ENCODE measurements around the gene SHOX.
"Not testable (repeated sequence)": the region's sequence is repeated elsewhere in the genome, so short reads cannot be mapped to it uniquely, and the experiment has no call there.

Gene SHOX

DNA sequence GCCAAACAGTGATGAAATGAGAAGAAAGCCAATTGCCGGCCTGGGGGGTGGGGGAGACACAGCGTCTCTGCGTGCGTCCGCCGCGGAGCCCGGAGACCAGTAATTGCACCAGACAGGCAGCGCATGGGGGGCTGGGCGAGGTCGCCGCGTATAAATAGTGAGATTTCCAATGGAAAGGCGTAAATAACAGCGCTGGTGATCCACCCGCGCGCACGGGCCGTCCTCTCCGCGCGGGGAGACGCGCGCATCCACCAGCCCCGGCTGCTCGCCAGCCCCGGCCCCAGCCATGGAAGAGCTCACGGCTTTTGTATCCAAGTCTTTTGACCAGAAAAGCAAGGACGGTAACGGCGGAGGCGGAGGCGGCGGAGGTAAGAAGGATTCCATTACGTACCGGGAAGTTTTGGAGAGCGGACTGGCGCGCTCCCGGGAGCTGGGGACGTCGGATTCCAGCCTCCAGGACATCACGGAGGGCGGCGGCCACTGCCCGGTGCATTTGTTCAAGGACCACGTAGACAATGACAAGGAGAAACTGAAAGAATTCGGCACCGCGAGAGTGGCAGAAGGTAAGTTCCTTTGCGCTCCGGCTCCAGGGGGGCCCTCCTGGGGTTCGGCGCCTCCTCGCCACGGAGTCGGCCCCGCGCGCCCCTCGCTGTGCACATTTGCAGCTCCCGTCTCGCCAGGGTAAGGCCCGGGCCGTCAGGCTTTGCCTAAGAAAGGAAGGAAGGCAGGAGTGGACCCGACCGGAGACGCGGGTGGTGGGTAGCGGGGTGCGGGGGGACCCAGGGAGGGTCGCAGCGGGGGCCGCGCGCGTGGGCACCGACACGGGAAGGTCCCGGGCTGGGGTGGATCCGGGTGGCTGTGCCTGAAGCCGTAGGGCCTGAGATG lies at the start of gene SHOX:
TSS of gene SHOX (plus strand) at position 180 of the 885 bp plus-strand sequence. CDS start at position 287, 107 bp downstream.
- DNase-seq (ENCODE audit: low read depth in 3 of 3), result no peak

DNA sequence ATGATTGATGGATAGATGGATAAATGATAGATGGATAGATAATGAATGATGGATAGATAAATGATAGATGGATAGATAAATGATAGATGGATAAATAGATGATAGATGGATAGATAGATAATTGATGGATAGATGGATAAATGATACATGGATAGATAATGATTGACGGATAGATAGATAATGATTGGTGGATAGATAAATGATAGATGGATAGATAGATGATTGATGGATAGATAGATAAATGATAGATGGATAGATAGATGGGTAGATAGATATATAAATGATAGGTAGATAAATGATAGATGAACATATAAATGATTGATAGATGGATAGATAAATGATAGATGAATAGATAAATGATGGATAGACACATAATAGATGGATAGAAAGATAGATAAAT lies 49.5 kb upstream of the SHOX start:
- no peak for DNase-seq (ENCODE audit: low read depth in 3 of 3)

DNA sequence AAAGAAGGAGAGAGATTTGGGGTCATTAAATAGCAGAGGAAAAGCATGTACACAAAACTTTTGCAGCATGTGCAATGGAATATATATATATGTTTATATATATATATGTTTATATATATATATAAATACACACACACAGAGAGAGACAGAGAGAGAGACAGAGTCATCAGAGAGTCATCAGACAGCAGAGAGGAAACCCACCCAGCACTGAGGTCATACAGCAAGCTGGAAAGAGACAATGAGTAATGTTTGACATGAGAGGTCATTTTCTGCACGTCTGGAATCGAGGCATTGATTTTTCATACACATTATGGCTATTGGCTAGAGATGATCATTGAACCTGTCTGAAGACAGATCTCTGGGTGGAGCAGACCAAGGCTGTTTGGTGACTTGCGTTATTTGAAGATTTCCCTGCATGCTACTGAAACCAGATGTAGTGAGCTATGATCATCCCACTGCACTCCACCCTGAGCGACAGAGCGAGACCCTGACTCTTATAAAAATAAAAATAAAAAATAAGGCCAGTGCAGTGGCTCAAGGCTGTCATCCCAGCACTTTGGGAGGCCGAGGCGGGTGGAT lies 48.8 kb upstream of the SHOX start:
- no peak for DNase-seq (ENCODE audit: low read depth in 3 of 3)

DNA sequence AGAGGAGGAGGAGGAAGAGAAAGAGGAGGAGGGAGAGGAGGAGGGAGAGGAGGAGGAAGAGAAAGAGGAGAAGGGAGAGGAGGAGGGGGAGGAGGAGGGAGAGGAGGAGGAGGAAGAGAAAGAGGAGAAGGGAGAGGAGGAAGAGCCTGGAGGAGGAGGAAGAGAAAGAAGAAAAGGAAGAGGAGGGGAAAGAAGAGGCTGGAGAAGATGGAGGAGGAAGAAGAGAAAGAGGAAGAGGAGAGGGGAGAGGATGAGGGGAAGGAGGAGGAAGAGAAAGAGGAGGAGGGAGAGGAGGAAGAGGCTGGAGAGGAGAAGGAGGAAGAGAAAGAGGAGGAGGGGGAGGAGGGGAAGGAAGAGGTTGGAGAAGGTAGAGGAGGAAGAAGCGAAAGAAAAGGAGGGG lies 46.0 kb upstream of the SHOX start:
- DNase-seq (ENCODE audit: low read depth in 3 of 3), result no peak

DNA sequence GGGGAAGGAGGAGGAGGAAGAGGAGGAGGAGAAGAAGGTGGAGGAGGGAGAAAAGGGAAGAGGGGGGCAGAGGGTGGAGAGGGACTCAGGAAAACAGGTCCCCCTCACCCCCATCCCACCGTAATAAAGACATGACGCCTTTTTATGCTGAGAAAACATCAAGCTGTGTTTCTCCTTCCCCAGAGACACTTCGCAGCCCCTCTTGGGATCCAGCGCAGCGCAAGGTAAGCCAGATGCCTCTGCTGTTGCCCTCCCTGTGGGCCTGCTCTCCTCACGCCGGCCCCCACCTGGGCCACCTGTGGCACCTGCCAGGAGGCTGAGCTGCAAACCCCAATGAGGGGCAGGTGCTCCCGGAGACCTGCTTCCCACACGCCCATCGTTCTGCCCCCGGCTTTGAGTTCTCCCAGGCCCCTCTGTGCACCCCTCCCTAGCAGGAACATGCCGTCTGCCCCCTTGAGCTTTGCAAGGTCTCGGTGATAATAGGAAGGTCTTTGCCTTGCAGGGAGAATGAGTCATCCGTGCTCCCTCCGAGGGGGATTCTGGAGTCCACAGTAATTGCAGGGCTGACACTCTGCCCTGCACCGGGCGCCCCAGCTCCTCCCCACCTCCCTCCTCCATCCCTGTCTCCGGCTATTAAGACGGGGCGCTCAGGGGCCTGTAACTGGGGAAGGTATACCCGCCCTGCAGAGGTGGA lies 45.3 kb upstream of the SHOX start:
- no peak for DNase-seq (ENCODE audit: low read depth in 3 of 3)

DNA sequence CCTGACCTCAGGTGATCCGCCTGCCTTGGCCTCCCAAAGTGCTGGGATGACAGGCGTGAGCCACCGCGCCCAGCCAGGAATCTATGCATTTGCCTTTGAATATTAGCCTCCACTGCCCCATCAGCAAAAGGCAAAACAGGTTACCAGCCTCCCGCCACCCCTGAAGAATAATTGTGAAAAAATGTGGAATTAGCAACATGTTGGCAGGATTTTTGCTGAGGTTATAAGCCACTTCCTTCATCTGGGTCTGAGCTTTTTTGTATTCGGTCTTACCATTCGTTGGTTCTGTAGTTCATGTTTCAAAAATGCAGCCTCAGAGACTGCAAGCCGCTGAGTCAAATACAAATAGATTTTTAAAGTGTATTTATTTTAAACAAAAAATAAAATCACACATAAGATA lies 44.2 kb upstream of the SHOX start:
- DNase-seq (ENCODE audit: low read depth in 3 of 3), result no peak

DNA sequence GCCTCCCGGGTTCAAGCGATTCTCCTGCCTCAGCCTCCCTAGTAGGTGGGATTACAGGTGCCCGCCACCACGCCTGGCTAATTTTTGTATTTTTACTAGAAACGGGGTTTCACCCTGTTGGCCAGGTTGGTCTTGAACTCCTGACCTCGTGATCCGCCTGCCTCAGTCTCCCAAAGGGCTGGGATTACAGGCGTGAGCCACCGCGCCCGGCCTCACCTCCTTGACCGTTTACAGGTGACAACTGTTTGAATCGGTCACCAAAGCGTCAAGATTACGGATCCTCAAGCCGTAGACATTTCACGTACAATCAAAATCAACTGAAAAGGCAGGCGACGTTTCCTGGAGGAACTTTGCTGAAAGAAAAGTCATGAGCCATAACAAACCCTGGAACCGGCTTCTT lies 41.3 kb upstream of the SHOX start:
- not testable (repeated sequence) for DNase-seq (ENCODE audit: low read depth in 3 of 3)

DNA sequence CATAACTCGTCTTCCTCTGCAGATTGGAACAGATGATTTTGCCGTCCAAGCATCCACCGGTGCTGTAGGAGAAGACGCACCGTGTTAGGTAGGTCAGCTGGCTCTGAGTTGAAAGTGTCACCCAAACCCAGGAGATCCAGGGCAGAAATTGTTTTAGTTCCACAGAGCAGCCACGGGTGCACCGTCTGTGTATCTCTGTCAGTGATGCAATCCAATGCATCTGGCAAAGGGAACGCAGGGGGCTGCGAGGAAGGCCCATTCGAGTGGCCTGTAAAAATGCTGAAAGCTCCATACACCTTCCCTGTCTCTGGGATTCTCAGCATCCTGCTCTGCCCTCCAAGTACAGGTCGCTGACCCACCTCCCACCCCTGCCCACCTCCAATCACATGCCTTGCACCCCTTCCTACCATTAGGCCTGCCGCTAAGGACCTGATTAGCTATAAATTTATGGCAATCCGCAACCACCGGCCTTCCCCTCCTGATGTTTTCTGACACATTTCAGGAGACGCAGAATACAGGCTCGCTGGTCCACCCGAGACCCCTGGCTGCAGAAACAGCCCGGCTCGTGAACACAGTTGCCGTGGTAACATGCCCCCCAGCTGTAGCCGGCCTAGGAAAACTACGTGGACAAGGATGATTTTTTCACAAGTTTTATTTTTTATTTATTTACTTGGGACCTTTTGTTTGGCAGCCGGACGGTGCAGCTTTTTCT lies 39.7 kb upstream of the SHOX start:
- no peak for DNase-seq (ENCODE audit: low read depth in 3 of 3)

DNA sequence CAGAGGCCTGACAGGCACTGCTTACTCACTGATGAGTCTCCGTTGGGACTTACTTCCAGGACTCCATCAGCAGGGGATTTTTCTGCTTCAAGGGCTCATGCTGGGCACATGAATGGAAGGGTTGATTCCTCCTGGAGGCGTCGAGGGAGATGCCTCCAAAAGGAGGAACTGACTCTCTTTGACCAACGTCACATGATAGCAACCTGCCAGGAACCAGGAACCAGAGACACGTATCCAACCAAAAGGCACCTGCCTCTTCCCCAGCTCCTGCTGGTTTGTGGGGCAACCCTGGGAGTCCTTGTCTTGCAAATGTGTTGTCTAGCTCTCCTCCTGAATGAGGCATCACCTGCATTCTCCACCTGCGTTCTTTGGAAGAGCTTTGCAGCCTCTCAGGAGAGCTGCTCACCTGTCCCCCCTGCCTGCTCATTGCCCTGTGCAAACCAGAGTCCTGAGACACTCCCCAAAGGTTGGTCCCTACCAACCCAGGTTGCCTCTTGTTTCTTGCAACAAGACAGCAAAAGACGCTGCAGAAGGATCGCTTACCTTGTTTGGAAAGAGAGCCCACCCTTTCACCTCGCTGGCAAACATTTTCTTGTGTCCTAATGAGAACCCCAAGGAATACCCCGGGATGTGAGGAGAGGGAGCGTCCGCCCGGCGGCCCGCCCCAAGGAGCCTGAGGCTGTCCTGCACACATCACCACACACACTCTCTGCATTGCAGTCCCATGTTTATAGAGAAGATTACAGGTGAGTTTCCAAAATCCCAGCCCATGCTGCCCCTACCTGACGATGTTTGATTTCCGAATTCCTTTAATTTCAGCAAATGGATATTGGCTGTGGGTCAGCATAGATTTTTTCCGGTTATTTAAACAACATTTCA lies 30.5 kb upstream of the SHOX start:
- no peak for DNase-seq (ENCODE audit: low read depth in 3 of 3)

DNA sequence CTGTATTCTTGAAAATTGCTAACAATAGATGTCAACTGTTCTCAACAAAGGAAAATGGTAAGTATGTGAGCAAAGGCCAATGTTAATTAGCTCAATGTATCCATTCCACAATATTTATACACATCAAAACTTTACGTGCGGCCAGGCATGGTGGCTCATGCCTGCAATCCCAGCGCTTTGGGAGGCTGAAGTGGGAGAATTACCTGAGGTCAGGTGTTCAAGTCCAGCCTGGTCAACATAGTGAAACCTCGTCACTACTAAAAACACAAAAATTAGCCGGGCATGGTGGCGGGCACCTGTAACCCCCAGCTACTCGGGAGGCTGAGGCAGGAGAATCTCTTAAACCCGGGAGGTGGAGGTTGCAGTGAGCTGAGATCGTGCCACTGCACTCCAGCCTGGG lies 27.6 kb upstream of the SHOX start:
- not testable (repeated sequence) for DNase-seq (ENCODE audit: low read depth in 3 of 3)

DNA sequence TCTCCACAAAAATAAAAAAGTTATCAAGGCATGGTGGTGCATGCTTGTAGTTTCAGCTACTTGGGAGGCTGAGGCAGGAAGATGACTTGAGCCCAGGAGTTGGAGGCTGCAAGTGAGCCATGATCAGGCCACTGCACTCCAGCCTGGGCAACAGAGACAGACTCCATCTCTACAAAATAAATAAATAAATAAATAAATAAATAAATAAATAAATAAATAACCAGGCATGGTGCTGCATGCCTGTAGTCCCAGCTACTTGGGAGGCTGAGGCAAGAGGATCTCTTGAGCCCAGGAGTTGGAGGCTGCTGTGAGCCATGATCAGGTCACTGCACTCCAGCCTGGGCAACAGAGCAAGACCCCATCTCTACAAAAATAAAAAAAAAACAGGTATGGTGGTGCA lies 26.0 kb upstream of the SHOX start:
- DNase-seq (ENCODE audit: low read depth in 3 of 3), result not testable (repeated sequence)

DNA sequence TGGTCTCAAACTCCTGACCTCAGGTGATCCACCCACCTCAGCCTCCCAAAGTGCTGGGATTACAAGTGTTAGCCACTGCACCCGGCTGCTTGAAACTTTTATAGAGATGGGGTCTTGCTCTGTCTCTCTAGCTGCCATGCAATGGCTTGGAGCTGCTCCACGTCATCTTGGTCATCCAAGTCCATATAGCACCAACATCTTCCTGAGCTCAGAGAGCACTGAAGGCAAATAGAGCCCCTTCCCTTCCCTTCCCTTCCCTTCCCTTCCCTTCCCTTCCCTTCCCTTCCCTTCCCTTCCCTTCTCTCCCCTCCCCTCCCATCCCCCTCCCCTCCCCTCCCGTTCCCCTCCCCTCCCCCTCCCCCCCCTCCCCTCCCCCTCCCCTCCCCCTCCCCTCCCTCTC lies 22.5 kb upstream of the SHOX start:
- not testable (repeated sequence) for DNase-seq (ENCODE audit: low read depth in 3 of 3)

DNA sequence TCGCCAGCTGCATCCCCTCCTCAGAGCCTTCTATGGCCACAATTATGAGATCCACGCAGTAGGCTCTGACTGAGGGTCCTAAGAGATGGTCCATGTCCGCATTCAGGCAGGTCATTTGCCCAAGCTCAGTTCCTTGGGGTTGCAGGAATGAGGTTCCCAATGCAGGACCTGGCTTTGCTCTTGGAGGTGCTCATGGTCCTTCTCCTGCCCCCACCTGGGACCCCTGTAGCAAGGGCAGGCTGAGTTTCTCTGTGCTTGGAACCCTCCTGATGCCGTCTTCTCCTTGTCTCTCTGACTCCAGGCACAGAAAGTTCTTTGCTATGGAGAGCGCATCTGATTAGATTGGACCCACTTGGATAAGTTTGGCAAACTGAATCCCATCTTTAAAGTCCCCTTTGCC lies 16.5 kb upstream of the SHOX start:
- DNase-seq (ENCODE audit: low read depth in 3 of 3), result no peak

DNA sequence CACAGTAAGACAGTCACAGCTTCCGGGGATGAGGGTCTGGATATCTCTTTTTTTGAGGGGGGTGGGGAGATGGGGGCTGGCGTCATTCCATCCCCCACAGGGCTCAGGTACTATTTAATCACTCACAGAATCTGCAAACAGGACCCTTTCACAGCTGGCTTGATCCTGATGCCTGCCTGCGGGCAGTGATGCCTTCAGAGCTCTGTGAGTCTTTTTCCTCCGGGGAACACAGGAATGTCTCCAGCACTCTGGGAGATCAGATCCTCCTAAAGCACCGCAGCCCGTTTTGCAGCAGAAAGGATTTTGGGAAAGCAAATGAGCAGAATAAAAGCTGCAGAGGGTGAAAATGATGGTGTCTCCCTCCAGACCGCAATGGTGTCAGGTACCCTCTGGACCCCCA lies 13.2 kb upstream of the SHOX start:
- no peak for DNase-seq (ENCODE audit: low read depth in 3 of 3)

DNA sequence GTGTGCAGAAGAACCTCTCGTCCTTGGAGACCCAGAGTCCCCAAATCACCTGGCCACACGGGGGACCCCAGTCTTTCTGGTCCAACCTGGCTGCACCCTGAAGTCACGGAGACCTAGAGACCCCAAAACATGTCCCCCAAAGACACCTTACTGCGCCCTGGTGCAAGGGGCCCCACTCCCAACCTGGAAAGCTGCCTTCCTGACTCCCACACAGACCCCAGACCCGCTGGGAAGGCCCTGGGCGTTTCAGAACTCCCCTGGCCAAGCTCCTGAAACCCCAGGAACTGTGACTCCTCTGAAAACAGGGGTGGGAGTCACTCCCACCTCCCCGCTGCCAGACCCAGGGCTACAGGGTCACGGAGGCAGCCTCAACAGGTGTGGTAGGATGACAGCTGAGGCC lies 12.7 kb upstream of the SHOX start:
- no peak for DNase-seq (ENCODE audit: low read depth in 3 of 3)

DNA sequence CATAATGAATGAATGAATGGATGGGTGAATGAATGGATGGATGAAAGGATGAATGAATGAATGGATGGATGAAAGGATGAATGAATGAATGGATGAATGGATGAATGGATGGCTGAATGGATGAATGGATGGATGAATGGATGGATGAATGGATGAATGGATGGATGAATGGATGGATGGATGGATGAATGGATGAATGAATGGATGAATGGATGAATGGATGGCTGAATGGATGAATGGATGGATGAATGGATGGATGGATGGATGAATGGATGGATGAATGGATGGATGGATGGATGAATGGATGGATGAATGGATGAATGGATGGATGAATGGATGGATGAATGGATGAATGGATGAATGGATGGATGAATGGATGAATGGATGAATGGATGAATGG lies 12.3 kb upstream of the SHOX start:
- DNase-seq (ENCODE audit: low read depth in 3 of 3), result not testable (repeated sequence)

DNA sequence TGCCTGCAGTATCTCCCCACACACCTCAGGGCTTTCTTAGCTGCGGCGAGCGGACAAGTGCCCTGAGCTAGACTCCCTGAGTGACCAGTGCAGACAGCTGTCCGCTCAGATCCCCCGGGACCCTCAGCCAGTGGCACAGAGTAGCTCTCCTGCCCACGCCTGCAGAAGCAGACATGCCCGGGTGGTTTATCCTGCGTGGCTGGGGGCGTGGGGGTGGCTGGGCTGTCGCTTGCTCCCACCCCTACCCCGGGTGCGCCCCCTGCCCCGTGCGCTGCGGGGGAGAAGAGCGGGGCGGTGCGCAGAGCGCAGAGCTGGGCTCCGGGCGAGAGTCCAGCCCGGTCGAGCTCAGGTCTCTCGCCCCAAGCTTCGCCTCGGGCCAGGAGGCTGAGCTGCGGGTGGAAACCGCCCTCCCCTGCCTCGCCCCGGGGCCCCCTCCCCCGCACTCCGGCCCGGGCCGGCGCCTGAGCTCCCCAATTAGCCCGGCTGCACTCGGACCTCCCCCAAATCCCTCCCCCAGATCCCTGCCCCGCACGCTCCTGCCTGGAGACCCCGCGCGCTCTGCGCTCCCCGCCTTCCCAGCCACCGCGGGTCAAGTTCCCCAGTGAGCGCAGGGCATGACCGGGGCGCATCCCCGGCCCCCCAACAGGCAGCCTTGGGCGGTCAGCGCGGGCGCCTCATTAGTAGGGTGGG lies 11.7 kb upstream of the SHOX start:
- DNase-seq (ENCODE audit: low read depth in 3 of 3), result no peak

DNA sequence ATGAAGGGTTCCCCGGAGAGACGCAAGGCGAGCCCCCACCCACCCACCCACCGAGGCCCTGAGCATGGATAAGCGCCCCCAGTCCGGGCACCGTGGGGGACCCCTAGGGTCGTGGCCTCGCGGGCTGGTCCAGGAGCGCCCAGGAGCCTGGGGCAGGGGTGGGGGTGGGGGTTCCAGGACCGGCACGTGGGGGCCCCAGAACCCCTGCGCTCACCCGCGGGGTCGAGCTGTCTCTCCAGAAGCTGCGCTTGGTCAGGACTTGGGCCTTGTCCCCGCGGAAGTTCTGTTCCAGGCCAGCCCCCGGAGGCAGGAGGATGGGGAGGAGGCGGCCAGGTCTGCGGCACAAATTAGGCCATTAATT lies 11.2 kb upstream of the SHOX start:
- DNase-seq (ENCODE audit: low read depth in 3 of 3), result no peak

DNA sequence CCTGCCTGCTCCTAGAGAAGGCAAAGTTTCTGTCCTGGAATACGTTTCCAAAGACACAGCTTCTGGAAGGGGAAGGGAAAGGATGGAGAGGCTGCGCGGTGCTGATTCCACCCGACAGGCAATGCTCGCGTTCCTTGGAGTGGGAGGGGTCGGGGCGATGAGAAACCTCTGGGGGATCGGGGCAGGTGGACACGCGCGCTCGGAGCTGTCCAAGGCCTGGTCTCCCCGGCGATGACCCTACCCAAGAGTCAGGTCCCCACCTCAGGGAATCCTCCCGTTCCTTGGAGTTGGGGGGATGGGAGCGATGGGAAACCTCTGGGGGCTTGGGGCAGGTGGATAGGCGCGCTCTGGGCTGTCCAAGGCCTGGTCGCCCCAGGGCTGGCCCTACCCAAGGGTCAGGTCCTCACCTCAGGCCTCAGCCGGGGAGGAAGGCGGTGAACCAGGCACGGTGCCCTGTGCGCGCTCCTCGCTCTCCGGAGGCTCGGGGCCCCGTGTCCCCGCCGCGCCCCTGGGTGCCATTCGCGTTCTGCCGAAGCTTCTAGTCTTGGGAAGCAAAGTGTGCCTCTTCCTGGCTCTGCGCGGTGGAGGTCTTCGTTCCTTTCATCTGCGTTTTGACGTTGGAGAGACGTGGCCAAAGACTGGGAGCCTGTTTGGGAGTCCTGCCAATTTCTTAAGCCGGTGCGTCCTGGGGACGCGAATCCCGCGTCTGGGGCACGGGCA lies 10.6 kb upstream of the SHOX start:
- no peak for DNase-seq (ENCODE audit: low read depth in 3 of 3)

Data from stimulated activated CD4-positive, alpha-beta T cell treated with anti-CD3 and anti-CD28 coated beads, TNF-alpha, amount 100 ng/mL, for 48 hours (primary cell).